Measurements from ENCODE around the gene OR6C74. TPM values are rescaled to one million over a fixed set of nuclear protein-coding genes. Genes with fewer than 3 reads are reported as not detected.

Gene OR6C74
- total and polyA plus RNA-seq, 8 donors, result not detected

- no peak overlapping the region for H3K4me3 ChIP-seq
- intact Hi-C loops (cut with DNase I), result no loop called here
- H3K4me1 ChIP-seq, result no peaks in the 10 kb centered on the region
- no peaks in the 10 kb centered on the region for H3K36me3 ChIP-seq
- H3K27ac ChIP-seq, result no peak overlapping the region
- 24 to 32% methylated on average over 3 of the region's 3 CpGs for WGBS, 2 donors
- ATAC-seq, result no peak
- H3K9me3 ChIP-seq, result no peaks in the 10 kb centered on the region
- TF ChIP-seq, protein P1, sequence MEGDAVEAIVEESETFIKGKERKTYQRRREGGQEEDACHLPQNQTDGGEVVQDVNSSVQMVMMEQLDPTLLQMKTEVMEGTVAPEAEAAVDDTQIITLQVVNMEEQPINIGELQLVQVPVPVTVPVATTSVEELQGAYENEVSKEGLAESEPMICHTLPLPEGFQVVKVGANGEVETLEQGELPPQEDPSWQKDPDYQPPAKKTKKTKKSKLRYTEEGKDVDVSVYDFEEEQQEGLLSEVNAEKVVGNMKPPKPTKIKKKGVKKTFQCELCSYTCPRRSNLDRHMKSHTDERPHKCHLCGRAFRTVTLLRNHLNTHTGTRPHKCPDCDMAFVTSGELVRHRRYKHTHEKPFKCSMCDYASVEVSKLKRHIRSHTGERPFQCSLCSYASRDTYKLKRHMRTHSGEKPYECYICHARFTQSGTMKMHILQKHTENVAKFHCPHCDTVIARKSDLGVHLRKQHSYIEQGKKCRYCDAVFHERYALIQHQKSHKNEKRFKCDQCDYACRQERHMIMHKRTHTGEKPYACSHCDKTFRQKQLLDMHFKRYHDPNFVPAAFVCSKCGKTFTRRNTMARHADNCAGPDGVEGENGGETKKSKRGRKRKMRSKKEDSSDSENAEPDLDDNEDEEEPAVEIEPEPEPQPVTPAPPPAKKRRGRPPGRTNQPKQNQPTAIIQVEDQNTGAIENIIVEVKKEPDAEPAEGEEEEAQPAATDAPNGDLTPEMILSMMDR (IDR thresholded peaks at IDR 0.05), result no peak
- no peak for FAIRE-seq
- H3K27me3 ChIP-seq, result no peaks in the 10 kb centered on the region
- DNase-seq, result no peak
Measured at GRCh38 chr12:55250944-55251343, 6.5 kb downstream of the OR6C74 start.

DNA sequence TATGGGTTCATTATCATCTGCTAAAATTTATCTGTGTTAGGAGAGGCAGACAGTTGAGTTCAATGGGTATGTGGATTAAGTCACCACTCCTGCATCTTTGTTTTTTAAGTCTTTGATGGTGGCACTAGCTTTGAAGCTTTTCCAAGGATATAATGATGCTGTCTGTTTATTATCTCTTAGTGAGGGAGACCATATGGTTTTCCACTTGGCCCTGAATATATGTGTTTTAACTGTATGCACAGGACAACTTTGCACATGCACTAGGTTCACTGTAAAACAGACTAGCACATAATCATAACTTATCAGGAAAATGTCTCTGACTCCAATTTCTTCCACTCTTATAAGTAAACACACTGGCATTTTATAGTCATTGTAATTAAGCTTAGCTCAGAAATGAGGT lies 8.9 kb downstream of the OR6C74 start:
- Histone ChIP-seq H3K9me3 (no peaks in the 10 kb centered on the region), H3K36me3 (no peaks in the 10 kb centered on the region), H3K27ac (no peak overlapping the region), H3K4me1 (no peaks in the 10 kb centered on the region), H3K27me3 (no peaks in the 10 kb centered on the region), H3K4me3 (no peak overlapping the region)
- TF ChIP-seq, protein P1 (IDR thresholded peaks at IDR 0.05), result no peak
- ATAC-seq, result no peak
- intact Hi-C loops (cut with DNase I), result no loop called here
- FAIRE-seq, result no peak
- DNase-seq, result no peak

- intact Hi-C loops (cut with DNase I), result no loop called here
- Histone ChIP-seq H3K4me3 (no peak overlapping the region), H3K9me3 (no peaks in the 10 kb centered on the region), H3K36me3 (no peaks in the 10 kb centered on the region), H3K27me3 (no peaks in the 10 kb centered on the region), H3K4me1 (no peaks in the 10 kb centered on the region), H3K27ac (no peak overlapping the region)
- FAIRE-seq (no peak), DNase-seq (no peak), ATAC-seq (no peak)
- 86 to 89% methylated on average over 4 of the region's 4 CpGs for WGBS, 2 donors
- TF ChIP-seq, protein P1 (IDR thresholded peaks at IDR 0.05), result no peak
Measured at GRCh38 chr12:55256831-55257230, 12.4 kb downstream of the OR6C74 start.

- ATAC-seq (no peak), DNase-seq (no peak), FAIRE-seq (no peak)
- TF ChIP-seq, protein P1 (IDR thresholded peaks at IDR 0.05), result no peak
- intact Hi-C loops (cut with DNase I), result no loop called here
- H3K9me3 ChIP-seq, result no peaks in the 10 kb centered on the region
- 58 to 80% methylated on average over 2 of the region's 2 CpGs for WGBS, 2 donors
- H3K4me3 ChIP-seq, result no peak overlapping the region
- H3K27ac ChIP-seq, result no peak overlapping the region
- no peaks in the 10 kb centered on the region for H3K27me3 ChIP-seq
- no peaks in the 10 kb centered on the region for H3K4me1 ChIP-seq
- no peaks in the 10 kb centered on the region for H3K36me3 ChIP-seq
Measured at GRCh38 chr12:55258303-55258702, 13.9 kb downstream of the OR6C74 start.

GRCh38 chr12:55280991-55281390 lies 36.6 kb downstream of the OR6C74 start:
- TF ChIP-seq, protein P1 (IDR thresholded peaks at IDR 0.05), result no peak
- no peaks in the 10 kb centered on the region for H3K4me1 ChIP-seq
- no peak overlapping the region for H3K4me3 ChIP-seq
- H3K9me3 ChIP-seq, result no peaks in the 10 kb centered on the region
- no peaks in the 10 kb centered on the region for H3K27me3 ChIP-seq
- H3K27ac ChIP-seq, result no peak overlapping the region
- DNase-seq, result no peak
- intact Hi-C loops (cut with DNase I), result no loop called here
- H3K36me3 ChIP-seq, result no peaks in the 10 kb centered on the region
- WGBS, 2 donors, result 38 to 50% methylated on average over 2 of the region's 2 CpGs
- no peak for ATAC-seq
- no peak for FAIRE-seq
